ENCODE results near the gene MAPK9. TPM values are rescaled to one million over a fixed set of nuclear protein-coding genes. Genes with fewer than 3 reads are reported as not detected.

MAPK9 gene
- total RNA-seq, 4 donors from 2014 or later, result 48.1 to 70.0 (median 54.2) TPM

DNA sequence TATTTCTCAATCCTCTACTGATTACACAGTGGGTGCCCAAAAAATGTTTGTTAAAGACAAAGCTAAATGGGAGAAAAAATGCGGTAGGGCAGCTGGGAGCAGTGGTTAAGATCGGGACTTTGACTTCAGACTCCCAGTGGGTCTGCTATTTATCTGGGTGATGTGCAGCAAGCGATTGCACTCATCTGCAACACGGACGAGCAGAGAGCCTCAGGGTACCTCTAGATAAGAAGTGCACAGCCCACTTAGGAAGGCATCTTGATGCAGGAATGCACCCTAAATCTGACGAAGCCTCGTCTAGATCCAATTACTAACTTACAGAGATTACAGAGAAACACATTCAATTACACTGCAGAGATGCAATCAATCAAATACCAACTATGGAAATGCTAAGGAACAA, 4.0 kb downstream of the MAPK9 start:
- H3K36me3 ChIP-seq, result no peaks in the 10 kb centered on the region
- 75 to 80% methylated on average over 7 of the region's 7 CpGs for WGBS, 2 donors
- TF ChIP-seq POLR2A (IDR thresholded peaks at IDR 0.05), result no peak
- TF ChIP-seq, protein P1, sequence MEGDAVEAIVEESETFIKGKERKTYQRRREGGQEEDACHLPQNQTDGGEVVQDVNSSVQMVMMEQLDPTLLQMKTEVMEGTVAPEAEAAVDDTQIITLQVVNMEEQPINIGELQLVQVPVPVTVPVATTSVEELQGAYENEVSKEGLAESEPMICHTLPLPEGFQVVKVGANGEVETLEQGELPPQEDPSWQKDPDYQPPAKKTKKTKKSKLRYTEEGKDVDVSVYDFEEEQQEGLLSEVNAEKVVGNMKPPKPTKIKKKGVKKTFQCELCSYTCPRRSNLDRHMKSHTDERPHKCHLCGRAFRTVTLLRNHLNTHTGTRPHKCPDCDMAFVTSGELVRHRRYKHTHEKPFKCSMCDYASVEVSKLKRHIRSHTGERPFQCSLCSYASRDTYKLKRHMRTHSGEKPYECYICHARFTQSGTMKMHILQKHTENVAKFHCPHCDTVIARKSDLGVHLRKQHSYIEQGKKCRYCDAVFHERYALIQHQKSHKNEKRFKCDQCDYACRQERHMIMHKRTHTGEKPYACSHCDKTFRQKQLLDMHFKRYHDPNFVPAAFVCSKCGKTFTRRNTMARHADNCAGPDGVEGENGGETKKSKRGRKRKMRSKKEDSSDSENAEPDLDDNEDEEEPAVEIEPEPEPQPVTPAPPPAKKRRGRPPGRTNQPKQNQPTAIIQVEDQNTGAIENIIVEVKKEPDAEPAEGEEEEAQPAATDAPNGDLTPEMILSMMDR (IDR thresholded peaks at IDR 0.05), result no peak
- H3K9me3 ChIP-seq, result no peaks in the 10 kb centered on the region
- intact Hi-C loops (cut with DNase I), result no loop called here
- DNase-seq, result no peak
- H3K27me3 ChIP-seq, result no peaks in the 10 kb centered on the region
- H3K27ac ChIP-seq, result no peak overlapping the region
- H3K4me3 ChIP-seq (replicated peaks in 1 of 3), result no peak overlapping the region
- peaks cover 17 to 20% of the 10 kb centered on the region in 2 donors for H3K4me1 ChIP-seq

DNA sequence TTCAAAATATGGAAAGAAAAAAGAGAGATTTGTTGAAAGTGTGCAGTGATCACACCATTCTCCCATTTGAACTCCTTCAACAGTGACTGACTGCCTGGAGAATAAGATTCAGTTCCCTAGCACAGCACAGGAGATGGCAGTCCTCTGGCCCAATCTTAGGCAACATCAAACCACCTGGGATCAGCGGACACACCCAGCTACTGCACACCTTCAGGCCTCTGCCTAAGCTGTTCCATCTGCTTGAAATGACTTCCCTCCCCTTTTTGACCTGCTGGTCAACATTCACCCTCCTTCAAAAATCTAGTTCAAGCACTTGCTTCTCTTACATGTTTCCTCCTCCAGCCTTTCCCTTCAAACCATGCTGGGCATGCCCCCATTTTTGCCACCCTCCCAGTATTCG, 4.5 kb downstream of the MAPK9 start:
- Histone ChIP-seq H3K27me3 (no peaks in the 10 kb centered on the region), H3K36me3 (no peaks in the 10 kb centered on the region), H3K9me3 (no peaks in the 10 kb centered on the region), H3K4me1 (peaks cover 17 to 20% of the 10 kb centered on the region in 2 donors), H3K27ac (no peak overlapping the region), H3K4me3 (replicated peaks in 1 of 3) (no peak overlapping the region)
- intact Hi-C loops (cut with DNase I), result no loop called here
- no peak for DNase-seq
- WGBS, 2 donors, result 91 to 99% methylated on average over 2 of the region's 2 CpGs
- TF ChIP-seq, protein P1 (IDR thresholded peaks at IDR 0.05), result no peak
- TF ChIP-seq POLR2A (IDR thresholded peaks at IDR 0.05), result no peak

DNA sequence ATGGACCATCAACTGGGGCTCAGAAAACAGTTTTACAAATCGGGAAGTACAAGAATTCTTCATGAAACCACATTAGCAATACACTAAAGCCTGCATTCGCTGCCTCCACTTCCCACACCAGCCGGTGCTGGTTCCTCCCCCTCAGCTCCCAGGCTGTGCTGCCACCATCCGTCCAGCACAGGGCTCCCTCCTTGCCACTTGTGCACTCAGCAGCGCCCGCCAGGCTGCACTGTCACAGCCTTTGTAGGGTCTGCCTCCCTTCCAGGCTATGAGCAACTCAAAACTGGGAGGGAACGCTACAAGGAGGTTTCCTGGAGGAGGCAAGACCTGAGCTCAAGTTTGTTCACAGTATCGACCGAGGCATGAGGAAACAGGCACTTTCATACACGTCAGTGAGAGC, 7.7 kb downstream of the MAPK9 start:
- DNase-seq, result no peak
- Histone ChIP-seq H3K27ac (no peak overlapping the region), H3K9me3 (no peaks in the 10 kb centered on the region), H3K4me1 (no peaks in the 10 kb centered on the region), H3K27me3 (no peaks in the 10 kb centered on the region), H3K36me3 (peaks cover 8 to 13% of the 10 kb centered on the region in 2 donors), H3K4me3 (replicated peaks in 1 of 3) (no peak overlapping the region)
- 82 to 84% methylated on average over 10 of the region's 10 CpGs for WGBS, 2 donors
- TF ChIP-seq POLR2A (IDR thresholded peaks at IDR 0.05), result no peak
- TF ChIP-seq, protein P1 (IDR thresholded peaks at IDR 0.05), result no peak
- intact Hi-C loops (cut with DNase I), result no loop called here

DNA sequence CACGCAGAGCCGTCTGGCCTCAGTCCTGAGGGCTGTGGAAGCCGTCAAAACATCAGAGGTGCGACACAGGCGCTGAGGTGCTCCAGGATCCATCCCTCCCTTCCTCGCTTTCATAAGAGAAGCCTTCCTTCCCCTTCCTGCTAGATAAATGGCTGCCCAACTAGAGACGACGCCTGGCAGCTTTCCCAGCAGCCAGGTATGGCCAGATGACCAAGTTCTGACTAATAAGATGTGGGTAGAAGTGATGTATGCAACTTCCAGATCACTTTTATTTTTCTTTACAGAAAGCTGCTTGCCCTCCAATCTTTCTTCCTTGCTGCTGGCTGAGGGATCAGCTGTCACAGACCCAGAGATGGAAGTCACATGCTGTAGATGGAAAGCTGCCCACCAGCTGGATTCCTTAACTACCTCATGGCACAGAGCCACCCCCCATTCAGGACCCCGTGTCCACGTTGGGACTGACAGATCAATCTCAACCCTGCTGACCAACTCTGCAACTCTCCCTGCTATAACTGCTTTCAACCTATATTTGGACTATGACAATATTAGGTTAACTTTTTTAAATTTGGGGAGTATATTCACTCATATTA, 8.8 kb downstream of the MAPK9 start:
- Histone ChIP-seq H3K4me3 (replicated peaks in 1 of 3) (no peak overlapping the region), H3K4me1 (no peaks in the 10 kb centered on the region), H3K27me3 (no peaks in the 10 kb centered on the region), H3K36me3 (peaks cover 13 to 17% of the 10 kb centered on the region in 2 donors), H3K9me3 (no peaks in the 10 kb centered on the region), H3K27ac (no peak overlapping the region)
- DNase-seq, result no peak
- intact Hi-C loops (cut with DNase I), result no loop called here
- 76 to 83% methylated on average over 10 of the region's 10 CpGs for WGBS, 2 donors
- TF ChIP-seq, protein P1 (IDR thresholded peaks at IDR 0.05), result no peak
- TF ChIP-seq POLR2A (IDR thresholded peaks at IDR 0.05), result no peak

DNA sequence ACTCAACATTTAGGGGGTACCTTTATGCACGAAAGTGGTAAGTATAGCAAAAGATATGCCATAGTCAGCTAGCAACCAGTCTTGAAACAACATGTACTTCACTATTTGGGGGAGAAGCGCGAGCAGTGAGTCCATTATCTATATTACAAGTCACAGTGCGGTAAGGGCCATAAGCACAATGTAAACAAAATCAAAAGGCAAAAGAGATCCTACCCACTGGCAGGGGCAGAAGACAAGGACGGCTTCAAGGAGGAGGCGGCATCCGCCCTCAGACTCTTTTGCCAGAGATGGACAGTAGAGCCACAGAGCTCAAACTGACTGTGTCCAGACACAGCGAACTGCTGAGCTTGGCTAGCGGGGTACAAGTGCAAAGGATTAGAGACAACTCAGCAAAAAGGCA, 9.6 kb downstream of the MAPK9 start:
- no peak for TF ChIP-seq POLR2A (IDR thresholded peaks at IDR 0.05)
- TF ChIP-seq, protein P1 (IDR thresholded peaks at IDR 0.05), result no peak
- peaks cover 19% of the 10 kb centered on the region in 2 donors for H3K36me3 ChIP-seq
- intact Hi-C loops (cut with DNase I), result no loop called here

More for the DNA sequence above, 9.6 kb downstream of the MAPK9 start:
- 92 to 94% methylated on average over 9 of the region's 9 CpGs for WGBS, 2 donors
- H3K9me3 ChIP-seq, result no peaks in the 10 kb centered on the region
- no peak for DNase-seq
- no peak overlapping the region for H3K27ac ChIP-seq
- no peaks in the 10 kb centered on the region for H3K4me1 ChIP-seq
- no peak overlapping the region for H3K4me3 ChIP-seq (replicated peaks in 1 of 3)
- H3K27me3 ChIP-seq, result no peaks in the 10 kb centered on the region

All from thyroid gland (tissue), 4 donors.